ENCODE data around the gene LEKR1.

Gene LEKR1

GRCh38 chr3:156825795-156826143, 384 bp upstream of the LEKR1 start:
- no peak for DNase-seq (ENCODE audit: low read depth)
- TF ChIP-seq, protein P1, sequence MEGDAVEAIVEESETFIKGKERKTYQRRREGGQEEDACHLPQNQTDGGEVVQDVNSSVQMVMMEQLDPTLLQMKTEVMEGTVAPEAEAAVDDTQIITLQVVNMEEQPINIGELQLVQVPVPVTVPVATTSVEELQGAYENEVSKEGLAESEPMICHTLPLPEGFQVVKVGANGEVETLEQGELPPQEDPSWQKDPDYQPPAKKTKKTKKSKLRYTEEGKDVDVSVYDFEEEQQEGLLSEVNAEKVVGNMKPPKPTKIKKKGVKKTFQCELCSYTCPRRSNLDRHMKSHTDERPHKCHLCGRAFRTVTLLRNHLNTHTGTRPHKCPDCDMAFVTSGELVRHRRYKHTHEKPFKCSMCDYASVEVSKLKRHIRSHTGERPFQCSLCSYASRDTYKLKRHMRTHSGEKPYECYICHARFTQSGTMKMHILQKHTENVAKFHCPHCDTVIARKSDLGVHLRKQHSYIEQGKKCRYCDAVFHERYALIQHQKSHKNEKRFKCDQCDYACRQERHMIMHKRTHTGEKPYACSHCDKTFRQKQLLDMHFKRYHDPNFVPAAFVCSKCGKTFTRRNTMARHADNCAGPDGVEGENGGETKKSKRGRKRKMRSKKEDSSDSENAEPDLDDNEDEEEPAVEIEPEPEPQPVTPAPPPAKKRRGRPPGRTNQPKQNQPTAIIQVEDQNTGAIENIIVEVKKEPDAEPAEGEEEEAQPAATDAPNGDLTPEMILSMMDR (IDR thresholded peaks at IDR 0.05; ENCODE audit: low read depth, low read length, missing control alignments), result no peak
- H3K4me3 ChIP-seq (ENCODE audit: low read depth, low read length), result peak overlapping the region; percentile 85

GRCh38 chr3:156826896-156827882, 1.0 kb downstream of the LEKR1 start:
- H3K4me3 ChIP-seq (ENCODE audit: low read depth, low read length), result peak overlapping the region; percentile 85
- DNase-seq (ENCODE audit: low read depth), result no peak
- TF ChIP-seq, protein P1 (IDR thresholded peaks at IDR 0.05; ENCODE audit: low read depth, low read length, missing control alignments), result no peak

- TF ChIP-seq, protein P1 (IDR thresholded peaks at IDR 0.05; ENCODE audit: low read depth, low read length, missing control alignments), result no peak
- H3K4me3 ChIP-seq (ENCODE audit: low read depth, low read length), result no peak overlapping the region
- no peak for DNase-seq (ENCODE audit: low read depth)
Measured at GRCh38 chr3:156831006-156831405, 4.9 kb downstream of the LEKR1 start.

DNA sequence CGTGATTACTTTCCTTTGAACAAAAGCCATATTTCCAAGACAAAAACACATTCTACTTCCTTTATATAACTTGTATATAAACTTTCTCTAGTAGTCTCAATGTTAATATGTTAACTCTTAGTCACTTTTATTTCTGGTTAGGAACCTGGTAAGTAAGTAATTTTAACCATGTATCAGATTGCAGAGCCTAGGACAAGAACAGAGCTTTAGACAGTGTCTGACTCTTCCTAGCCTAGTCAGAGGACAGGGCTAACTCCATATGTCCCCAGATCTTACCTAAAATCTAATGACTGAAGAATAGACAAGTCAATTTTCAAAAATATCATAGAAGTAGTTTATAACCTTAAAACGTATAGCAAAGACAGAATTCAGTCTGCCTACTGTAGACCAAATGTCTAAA, 8.3 kb downstream of the LEKR1 start:
- TF ChIP-seq, protein P1 (IDR thresholded peaks at IDR 0.05; ENCODE audit: low read depth, low read length, missing control alignments), result no peak
- no peak for DNase-seq (ENCODE audit: low read depth)

GRCh38 chr3:156834962-156835535, 8.9 kb downstream of the LEKR1 start:
- no peak for DNase-seq (ENCODE audit: low read depth)
- TF ChIP-seq, protein P1 (IDR thresholded peaks at IDR 0.05; ENCODE audit: low read depth, low read length, missing control alignments), result no peak
- H3K4me3 ChIP-seq (ENCODE audit: low read depth, low read length), result no peak overlapping the region

More for the DNA sequence above, 8.3 kb downstream of the LEKR1 start:
- H3K4me3 ChIP-seq (ENCODE audit: low read depth, low read length), result no peak overlapping the region

DNA sequence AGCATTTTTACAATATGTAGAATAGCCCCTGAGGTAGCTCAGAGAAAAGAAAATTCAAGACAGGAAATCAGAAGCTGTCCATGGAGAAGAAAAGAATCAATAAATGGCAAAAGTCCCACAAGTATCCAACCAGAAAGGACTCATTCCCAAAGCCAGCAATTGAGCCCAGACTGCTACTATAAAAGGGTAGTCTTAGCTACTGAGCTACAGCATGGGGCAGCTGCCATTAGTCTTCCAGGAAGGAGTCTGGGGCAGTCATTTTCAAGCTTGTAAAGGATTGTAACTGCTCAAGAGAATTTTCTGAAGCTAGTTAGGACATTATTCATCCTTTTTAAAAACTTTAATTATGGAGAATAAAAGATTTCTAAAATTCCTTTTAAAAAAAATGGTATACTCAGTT, 10.5 kb downstream of the LEKR1 start:
- H3K4me3 ChIP-seq (ENCODE audit: low read depth, low read length), result no peak overlapping the region
- TF ChIP-seq, protein P1 (IDR thresholded peaks at IDR 0.05; ENCODE audit: low read depth, low read length, missing control alignments), result no peak
- no peak for DNase-seq (ENCODE audit: low read depth)
